Pancreas (tissue), 10 donors: ENCODE data around the gene OR10A5. TPM values are rescaled to one million over a fixed set of nuclear protein-coding genes. Genes with fewer than 3 reads are reported as not detected.

ENCODE experiments used
- ATAC-seq, 4 donors: fragments of 200-7000 bp; cut with Tn5 transposase; one replicate each; pipeline versions ENCODE4 v1.8.0 to v1.9.1; 2020; ENCODE audit warnings: mild to moderate bottlenecking in 4 of 4, moderate library complexity in 4 of 4
- DNase-seq, 6 donors: peaks; one replicate each; pipeline ENCODE4 v3.0.0-alpha.2; 2020
- FAIRE-seq: peaks from 2 replicates; lab custom pipeline; 2012; peaks lifted over from hg19 to GRCh38; lab: Jason Lieb, UNC
- H3K27ac ChIP-seq, 4 donors: fragments of 200-600 bp; sonication (generic); 1 replicate in 3 of 4; 2 replicates in 1 of 4; pipeline versions ENCODE4 v1.5.0 to v1.8.0; 2020
- H3K27me3 ChIP-seq, 4 donors: fragments of 200-600 bp; one replicate each; pipeline ENCODE4 v1.8.0; 2021
- H3K36me3 ChIP-seq, 3 donors: fragments of 200-600 bp; sonication (generic) in 1 of 3; one replicate each; pipeline versions ENCODE4 v1.5.0 to v1.8.0; 2020 to 2021
- H3K4me1 ChIP-seq, 3 donors: fragments of 200-600 bp; one replicate each; pipeline ENCODE4 v1.8.0; 2021
- H3K4me3 ChIP-seq, 4 donors: fragments of 200-600 bp; sonication (generic) in 2 of 4; one replicate each; pipeline versions ENCODE4 v1.5.0 to v1.8.0; 2020 to 2021
- H3K9me3 ChIP-seq, 4 donors: fragments of 200-600 bp; one replicate each; pipeline ENCODE4 v1.8.0; 2021
- CTCF ChIP-seq, 4 donors: fragments of 200-600 bp; sonication (generic) in 3 of 4; IDR thresholded peaks; one replicate each; pipeline versions ENCODE4 v1.5.0 to v1.8.0; 2021; ENCODE audit warnings: antibody characterized with exemption in 4 of 4
- WGBS, 2 donors: extraction: QIAGEN DNeasy Blood & Tissue Kit; methylation state at CpG; one replicate each; pipeline ENCODE4 v1.1.7; 2013; 5-methylcytosine and 5-hydroxymethylcytosine counted together
- intact Hi-C, 3 donors: fragments of 100-400 bp; cut with DNase I; formaldehyde crosslinking; loops; one replicate each; pipeline versions ENCODE4 v1.11.1 to v1.14.2; 2022
- polyA plus RNA-seq, 2 donors: library from polyadenylated mRNA; stranded (reverse); fragments of 200-250 nt; gene quantifications; one replicate each; pipeline ENCODE4 v1.2.3, GENCODE V29; 2013
- total RNA-seq, 6 donors: library from RNA; stranded (reverse); fragmentation: NEBNext Ultra II Directional in 4 of 6; extraction: Animal tissue kit (Norgen Biotek cat#: 25700) in 4 of 6; gene quantifications; one replicate each; pipeline versions ENCODE4 v1.2.1 to v1.2.4, GENCODE V29; 2021 to 2023
- donor health status: healthy with polysubstance abuse.
- donor health status: DM: no; HTN: no; CAD: no; lungs with moderate emphysema.
- donor health status: DM: no; HTN: no; CAD: no.
- donor health status: control.
- donor health status: control.
- donor health status: Bipolar disorder and iron deficiency.
- donor health status: DM: yes; HTN: yes; CAD: no.
- donor health status: DM: no; HTN: no; CAD: no.
- donor health status: DM: no; HTN: no; CAD: no.
- donor health status: DM: yes; HTN: yes; CAD: no.

OR10A5 gene
- total and polyA plus RNA-seq, 8 donors: not detected

GRCh38 chr11:6864438-6864837, 19.0 kb downstream of the OR10A5 start:
- H3K27ac ChIP-seq: no peak overlapping the region
- intact Hi-C loops: no loop called here
- no peak for DNase-seq
- H3K27me3 ChIP-seq: no peaks in the 10 kb centered on the region
- no peak for FAIRE-seq
- no peaks in the 10 kb centered on the region for H3K4me1 ChIP-seq
- no peak for TF ChIP-seq CTCF (IDR thresholded peaks at IDR 0.05)
- WGBS, 2 donors: 83 to 90% methylated on average over 1 of the region's 1 CpG
- no peak overlapping the region for H3K4me3 ChIP-seq
- no peaks in the 10 kb centered on the region for H3K9me3 ChIP-seq
- ATAC-seq: no peak
- H3K36me3 ChIP-seq: no peaks in the 10 kb centered on the region

GRCh38 chr11:6871278-6871677, 25.8 kb downstream of the OR10A5 start:
- H3K4me1 ChIP-seq: no peaks in the 10 kb centered on the region
- H3K27me3 ChIP-seq: no peaks in the 10 kb centered on the region
- no peak overlapping the region for H3K27ac ChIP-seq
- DNase-seq (no peak), ATAC-seq (no peak), FAIRE-seq (no peak)
- no peaks in the 10 kb centered on the region for H3K36me3 ChIP-seq
- H3K4me3 ChIP-seq: no peak overlapping the region
- intact Hi-C loops: no loop called here
- no peaks in the 10 kb centered on the region for H3K9me3 ChIP-seq
- no peak for TF ChIP-seq CTCF (IDR thresholded peaks at IDR 0.05)
- WGBS, 2 donors: 65 to 70% methylated on average over 1 of the region's 1 CpG

- no peak overlapping the region for H3K4me3 ChIP-seq
- DNase-seq (no peak), FAIRE-seq (no peak), ATAC-seq (no peak)
- no peaks in the 10 kb centered on the region for H3K27me3 ChIP-seq
- 64 to 72% methylated on average over 2 of the region's 2 CpGs for WGBS, 2 donors
- H3K4me1 ChIP-seq: no peaks in the 10 kb centered on the region
- H3K36me3 ChIP-seq: no peaks in the 10 kb centered on the region
- TF ChIP-seq CTCF (IDR thresholded peaks at IDR 0.05): no peak
- H3K9me3 ChIP-seq: no peaks in the 10 kb centered on the region
- intact Hi-C loops: no loop called here
- no peak overlapping the region for H3K27ac ChIP-seq
Measured at GRCh38 chr11:6875761-6876160, 30.3 kb downstream of the OR10A5 start.

GRCh38 chr11:6876325-6876724, 30.8 kb downstream of the OR10A5 start, which contains the start of gene OR10A4:
Gene OR10A4 (plus strand): TSS chr11:6876625. CDS start chr11:6876648, 23 bp downstream.
- no peak for ATAC-seq

More at GRCh38 chr11:6876325-6876724, 30.8 kb downstream of the OR10A5 start, which contains the start of gene OR10A4:
- WGBS, 2 donors: 69 to 83% methylated on average over 1 of the region's 1 CpG
- H3K4me1 ChIP-seq: no peaks in the 10 kb centered on the region
- no peaks in the 10 kb centered on the region for H3K36me3 ChIP-seq
- no peak for TF ChIP-seq CTCF (IDR thresholded peaks at IDR 0.05)
- H3K27me3 ChIP-seq: no peaks in the 10 kb centered on the region
- no peaks in the 10 kb centered on the region for H3K9me3 ChIP-seq
- H3K4me3 ChIP-seq: no peak within 1 kb of the TSS
- H3K27ac ChIP-seq: no peak within 1 kb of the TSS
- FAIRE-seq (no peak), DNase-seq (no peak)
- intact Hi-C loops: no loop called here
